ENCODE results near the gene ITSN2. TPM values are rescaled to one million over a fixed set of nuclear protein-coding genes. Genes with fewer than 3 reads are reported as not detected.

Gene ITSN2
- total RNA-seq, 1 donor from 2014 or later = 10.4 TPM

- H2AFZ ChIP-seq (replicated peaks) = no peak overlapping the region
- Mint-ChIP-seq H3K4me1 (peaks cover 5% of the 10 kb centered on the region), H3K9me3 (no peaks in the 10 kb centered on the region), H3K27me3 (ENCODE audit: insufficient read depth, low read depth) (no peaks in the 10 kb centered on the region), H3K36me3 (no peaks in the 10 kb centered on the region), H3K27ac (no peak overlapping the region), H3K4me3 (no peak overlapping the region)
- H3K9ac ChIP-seq = no peak overlapping the region
- H3K27me3 ChIP-seq = no peaks in the 10 kb centered on the region
- peak; percentile 45 for DNase-seq (ENCODE audit: low spot score)
- H3K9me3 ChIP-seq (ENCODE audit: low read depth) = no peaks in the 10 kb centered on the region
- H3K4me3 ChIP-seq = no peak overlapping the region
- H3K27ac ChIP-seq = no peak overlapping the region
- no peaks in the 10 kb centered on the region for H3F3A ChIP-seq (ENCODE audit: low read depth)
- peaks cover 6% of the 10 kb centered on the region for H3K4me1 ChIP-seq
- H4K20me1 ChIP-seq (ENCODE audit: low read depth) = no peaks in the 10 kb centered on the region
- H3K36me3 ChIP-seq = no peaks in the 10 kb centered on the region
- H3K4me2 ChIP-seq = peak overlapping the region; percentile 31
- TF ChIP-seq CTCF (IDR thresholded peaks at IDR 0.05) = no peak
- TF ChIP-seq EZH2 (IDR thresholded peaks at IDR 0.05) = no peak
- TF ChIP-seq EZH2phosphoT487 (IDR thresholded peaks at IDR 0.05) = no peak
- no peaks in the 10 kb centered on the region for H3K79me2 ChIP-seq (ENCODE audit: low read depth)
These were observed 32.3 kb downstream of the ITSN2 start for GRCh38 chr2:24328010-24328409.

DNA sequence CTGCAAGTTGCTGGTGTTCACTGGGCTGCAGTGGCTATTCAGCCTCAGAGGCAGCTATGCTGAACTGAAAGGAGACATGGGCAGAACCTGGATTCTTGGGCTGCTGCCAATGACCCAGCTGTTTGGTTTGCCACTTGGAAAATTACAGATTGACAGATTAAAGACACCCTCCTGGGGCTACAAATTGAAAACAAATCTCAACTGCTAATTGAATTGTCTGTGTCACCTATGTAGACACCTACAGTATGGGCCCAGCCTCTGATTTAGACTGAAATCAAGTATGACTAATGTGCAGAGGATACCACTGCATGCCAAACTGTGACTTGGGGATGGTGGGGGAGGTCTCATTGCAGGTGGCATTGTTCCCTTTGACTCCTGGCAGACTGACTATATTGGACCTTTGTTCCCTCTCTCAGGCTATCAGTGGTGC, 42.8 kb downstream of the ITSN2 start:
- H3K36me3 Mint-ChIP-seq = no peaks in the 10 kb centered on the region
- Histone ChIP-seq H3K36me3 (no peaks in the 10 kb centered on the region), H3K9me3 (ENCODE audit: low read depth) (no peaks in the 10 kb centered on the region), H3K27ac (no peak overlapping the region), H3F3A (ENCODE audit: low read depth) (no peaks in the 10 kb centered on the region), H3K27me3 (no peaks in the 10 kb centered on the region), H3K4me2 (no peak overlapping the region), H3K79me2 (ENCODE audit: low read depth) (no peaks in the 10 kb centered on the region), H4K20me1 (ENCODE audit: low read depth) (no peaks in the 10 kb centered on the region), H3K4me1 (no peaks in the 10 kb centered on the region), H2AFZ (replicated peaks) (no peak overlapping the region), H3K9ac (no peak overlapping the region), H3K4me3 (no peak overlapping the region)
- peaks cover 4% of the 10 kb centered on the region for H3K27me3 Mint-ChIP-seq (ENCODE audit: insufficient read depth, low read depth)
- peaks cover 5% of the 10 kb centered on the region for H3K4me1 Mint-ChIP-seq
- TF ChIP-seq EZH2phosphoT487 (IDR thresholded peaks at IDR 0.05) (no peak), CTCF (IDR thresholded peaks at IDR 0.05) (no peak), EZH2 (IDR thresholded peaks at IDR 0.05) (no peak)
- H3K9me3 Mint-ChIP-seq = peaks cover 17% of the 10 kb centered on the region
- H3K27ac Mint-ChIP-seq = no peak overlapping the region
- H3K4me3 Mint-ChIP-seq = no peak overlapping the region
- DNase-seq (ENCODE audit: low spot score) = no peak

- Histone ChIP-seq H3K4me1 (no peaks in the 10 kb centered on the region), H3K79me2 (ENCODE audit: low read depth) (no peaks in the 10 kb centered on the region), H3K9me3 (ENCODE audit: low read depth) (no peaks in the 10 kb centered on the region), H3K4me3 (no peak overlapping the region), H3K27ac (no peak overlapping the region), H3K4me2 (no peak overlapping the region), H2AFZ (replicated peaks) (no peak overlapping the region), H3F3A (ENCODE audit: low read depth) (no peaks in the 10 kb centered on the region), H3K9ac (no peak overlapping the region), H4K20me1 (ENCODE audit: low read depth) (no peaks in the 10 kb centered on the region), H3K27me3 (no peaks in the 10 kb centered on the region), H3K36me3 (no peaks in the 10 kb centered on the region)
- H3K9me3 Mint-ChIP-seq = peaks cover 17% of the 10 kb centered on the region
- H3K27me3 Mint-ChIP-seq (ENCODE audit: insufficient read depth, low read depth) = peaks cover 4% of the 10 kb centered on the region
- no peak for TF ChIP-seq CTCF (IDR thresholded peaks at IDR 0.05)
- no peak for TF ChIP-seq EZH2phosphoT487 (IDR thresholded peaks at IDR 0.05)
- no peak for TF ChIP-seq EZH2 (IDR thresholded peaks at IDR 0.05)
- H3K4me1 Mint-ChIP-seq = peaks cover 5% of the 10 kb centered on the region
- H3K4me3 Mint-ChIP-seq = no peak overlapping the region
- no peaks in the 10 kb centered on the region for H3K36me3 Mint-ChIP-seq
- DNase-seq (ENCODE audit: low spot score) = no peak
- H3K27ac Mint-ChIP-seq = no peak overlapping the region
These were observed 44.7 kb downstream of the ITSN2 start for GRCh38 chr2:24315669-24316068.

Data from neural progenitor cell (in vitro differentiated cells).